ENCODE data around the gene SCGB2A2. TPM values are rescaled to one million over a fixed set of nuclear protein-coding genes. Genes with fewer than 3 reads are reported as not detected.

SCGB2A2 gene
- total and polyA plus RNA-seq, 7 donors = 0.59 TPM; not detected in 6

DNA sequence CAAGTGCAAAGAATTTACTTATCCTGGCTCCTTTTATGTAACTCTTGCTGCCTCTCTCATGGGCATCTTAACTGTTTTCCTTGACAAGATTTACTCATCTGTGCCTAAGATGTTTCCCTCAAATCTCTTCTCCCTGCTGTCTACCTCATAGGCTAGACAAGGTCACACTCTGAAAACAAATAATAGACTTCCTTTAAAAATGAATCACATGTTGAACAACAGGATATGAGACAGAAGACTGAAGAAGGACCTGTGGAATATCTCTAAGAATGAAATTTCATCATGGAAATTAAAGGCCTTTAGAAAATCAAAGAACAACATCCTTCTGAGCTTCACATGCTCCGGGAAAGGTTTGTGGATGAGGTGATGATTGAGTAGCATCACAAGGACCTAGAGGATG, 6.0 kb upstream of the SCGB2A2 start:
- no peak for DNase-seq
- no peaks in the 10 kb centered on the region for H3K4me1 ChIP-seq
- no peaks in the 10 kb centered on the region for H3K9me3 ChIP-seq
- no peak overlapping the region for H3K27ac ChIP-seq
- H3K4me3 ChIP-seq = no peak overlapping the region
- intact Hi-C loops (cut with DNase I) = no loop called here
- TF ChIP-seq, protein P1, sequence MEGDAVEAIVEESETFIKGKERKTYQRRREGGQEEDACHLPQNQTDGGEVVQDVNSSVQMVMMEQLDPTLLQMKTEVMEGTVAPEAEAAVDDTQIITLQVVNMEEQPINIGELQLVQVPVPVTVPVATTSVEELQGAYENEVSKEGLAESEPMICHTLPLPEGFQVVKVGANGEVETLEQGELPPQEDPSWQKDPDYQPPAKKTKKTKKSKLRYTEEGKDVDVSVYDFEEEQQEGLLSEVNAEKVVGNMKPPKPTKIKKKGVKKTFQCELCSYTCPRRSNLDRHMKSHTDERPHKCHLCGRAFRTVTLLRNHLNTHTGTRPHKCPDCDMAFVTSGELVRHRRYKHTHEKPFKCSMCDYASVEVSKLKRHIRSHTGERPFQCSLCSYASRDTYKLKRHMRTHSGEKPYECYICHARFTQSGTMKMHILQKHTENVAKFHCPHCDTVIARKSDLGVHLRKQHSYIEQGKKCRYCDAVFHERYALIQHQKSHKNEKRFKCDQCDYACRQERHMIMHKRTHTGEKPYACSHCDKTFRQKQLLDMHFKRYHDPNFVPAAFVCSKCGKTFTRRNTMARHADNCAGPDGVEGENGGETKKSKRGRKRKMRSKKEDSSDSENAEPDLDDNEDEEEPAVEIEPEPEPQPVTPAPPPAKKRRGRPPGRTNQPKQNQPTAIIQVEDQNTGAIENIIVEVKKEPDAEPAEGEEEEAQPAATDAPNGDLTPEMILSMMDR (IDR thresholded peaks at IDR 0.05) = no peak
- no peaks in the 10 kb centered on the region for H3K27me3 ChIP-seq (ENCODE audit: insufficient read depth in 3 of 3, low read length in 2 of 3)
- 79 to 90% (median 80%) methylated on average over 1 of the region's 1 CpG for WGBS, 3 donors
- H3K36me3 ChIP-seq (ENCODE audit: insufficient read depth in 1 of 2, low read depth in 1 of 2) = no peaks in the 10 kb centered on the region
- ATAC-seq = no peak

DNA sequence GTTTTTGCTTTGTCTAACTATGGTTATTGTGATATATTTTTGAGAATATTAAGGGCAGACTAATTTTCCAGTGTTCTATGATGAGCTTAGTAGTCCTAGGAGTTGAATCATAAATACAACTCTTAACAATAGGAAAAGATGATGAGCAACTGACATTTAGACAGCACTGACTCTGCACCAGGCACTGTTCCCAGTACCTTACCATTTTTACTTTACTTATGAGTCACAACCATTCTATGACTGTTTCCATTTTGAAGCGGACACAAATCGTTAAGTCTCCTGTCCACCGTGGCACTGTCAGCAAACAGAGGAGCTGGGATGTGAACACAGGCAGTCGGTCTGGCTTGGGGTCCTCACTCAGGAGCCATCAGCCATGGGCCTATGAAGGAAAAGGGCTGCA, 3.4 kb upstream of the SCGB2A2 start:
- intact Hi-C loops (cut with DNase I) = no loop called here
- Histone ChIP-seq H3K4me1 (no peaks in the 10 kb centered on the region), H3K27ac (no peak overlapping the region), H3K4me3 (no peak overlapping the region), H3K9me3 (no peaks in the 10 kb centered on the region), H3K36me3 (ENCODE audit: insufficient read depth in 1 of 2, low read depth in 1 of 2) (no peaks in the 10 kb centered on the region), H3K27me3 (ENCODE audit: insufficient read depth in 3 of 3, low read length in 2 of 3) (peaks cover 0 to 5% (median 0%) of the 10 kb centered on the region in 3 donors)
- TF ChIP-seq, protein P1 (IDR thresholded peaks at IDR 0.05) = no peak
- WGBS, 3 donors = 57 to 72% (median 67%) methylated on average over 4 of the region's 4 CpGs
- ATAC-seq (peak in 1 of 4 donors; percentile 68), DNase-seq (no peak)

DNA sequence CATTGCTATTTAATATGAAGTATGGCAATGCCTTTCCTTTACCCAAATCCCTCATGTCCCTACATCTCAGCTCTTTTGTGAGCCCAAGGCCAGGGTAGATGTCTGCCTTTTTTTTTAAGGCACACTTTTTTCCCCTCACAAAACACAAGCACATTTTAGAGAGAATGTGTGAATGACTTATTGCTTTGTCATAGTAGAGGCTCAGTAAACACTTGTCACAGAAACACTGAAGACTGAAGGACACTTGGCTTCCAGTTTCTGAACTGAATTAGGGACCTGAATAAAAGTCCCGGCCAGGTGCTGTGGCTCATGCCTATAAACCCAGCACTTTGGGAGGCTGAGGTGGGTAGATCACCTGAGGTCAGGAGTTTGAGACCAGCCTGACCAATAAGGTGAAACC, 2.9 kb upstream of the SCGB2A2 start:
- H3K27ac ChIP-seq = no peak overlapping the region
- intact Hi-C loops (cut with DNase I) = no loop called here

DNA sequence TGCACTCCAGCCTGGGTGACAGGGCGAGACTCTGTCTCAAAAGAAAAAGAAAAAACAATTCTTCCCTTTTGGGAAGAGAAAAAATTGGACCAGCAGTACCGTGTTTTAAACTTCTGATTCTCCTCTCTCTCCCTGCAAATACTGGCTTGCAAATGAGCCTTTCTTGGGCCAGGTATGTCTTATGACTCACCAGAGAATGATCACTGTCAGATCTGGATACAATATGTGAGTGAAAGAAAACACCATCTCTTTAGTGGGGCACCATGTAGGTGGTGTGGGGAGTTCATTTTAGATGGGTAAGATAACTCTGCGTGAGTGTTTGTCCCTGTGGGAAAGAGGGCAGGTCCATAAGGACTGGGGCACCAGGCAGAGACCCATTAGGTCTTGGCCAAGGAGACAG, 2.4 kb upstream of the SCGB2A2 start:
- no peak overlapping the region for H3K27ac ChIP-seq
- H3K9me3 ChIP-seq = no peaks in the 10 kb centered on the region
- DNase-seq (no peak), ATAC-seq (no peak)
- no peak overlapping the region for H3K4me3 ChIP-seq
- TF ChIP-seq, protein P1 (IDR thresholded peaks at IDR 0.05) = no peak
- no peaks in the 10 kb centered on the region for H3K4me1 ChIP-seq
- no peaks in the 10 kb centered on the region for H3K36me3 ChIP-seq (ENCODE audit: insufficient read depth in 1 of 2, low read depth in 1 of 2)
- 65 to 75% (median 75%) methylated on average over 3 of the region's 3 CpGs for WGBS, 3 donors
- peaks cover 0 to 7% (median 0%) of the 10 kb centered on the region in 3 donors for H3K27me3 ChIP-seq (ENCODE audit: insufficient read depth in 3 of 3, low read length in 2 of 3)
- intact Hi-C loops (cut with DNase I) = no loop called here

More for the DNA sequence above, 2.9 kb upstream of the SCGB2A2 start:
- H3K4me1 ChIP-seq = no peaks in the 10 kb centered on the region
- no peak overlapping the region for H3K4me3 ChIP-seq
- no peaks in the 10 kb centered on the region for H3K9me3 ChIP-seq
- peaks cover 0 to 5% (median 0%) of the 10 kb centered on the region in 3 donors for H3K27me3 ChIP-seq (ENCODE audit: insufficient read depth in 3 of 3, low read length in 2 of 3)
- ATAC-seq = no peak
- TF ChIP-seq, protein P1 (IDR thresholded peaks at IDR 0.05) = no peak
- H3K36me3 ChIP-seq (ENCODE audit: insufficient read depth in 1 of 2, low read depth in 1 of 2) = no peaks in the 10 kb centered on the region
- 83 to 89% (median 88%) methylated on average over 1 of the region's 1 CpG for WGBS, 3 donors
- no peak for DNase-seq

DNA sequence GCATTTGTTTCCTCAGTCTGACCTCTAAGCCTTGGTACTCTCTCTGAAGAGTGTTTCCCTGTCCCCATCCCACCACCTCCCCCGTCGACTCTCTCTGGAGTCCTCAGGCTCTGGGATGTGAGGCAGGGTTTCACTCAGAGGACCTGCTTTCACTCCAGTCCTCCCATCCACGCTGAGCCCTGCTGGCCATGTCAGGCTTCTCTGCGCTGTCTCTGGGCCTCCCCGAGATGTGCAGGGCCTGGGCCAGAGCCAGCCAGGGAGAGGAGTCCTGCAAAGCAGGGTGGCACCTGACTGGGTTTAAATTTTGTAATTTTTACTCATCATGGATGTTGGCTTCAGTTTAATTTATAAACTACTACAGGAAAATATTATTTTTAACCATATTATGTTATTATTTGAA, 3.3 kb downstream of the SCGB2A2 start:
- 61 to 79% (median 73%) methylated on average over 5 of the region's 5 CpGs for WGBS, 3 donors
- intact Hi-C loops (cut with DNase I) = no loop called here
- H3K4me1 ChIP-seq = no peaks in the 10 kb centered on the region
- TF ChIP-seq, protein P1 (IDR thresholded peaks at IDR 0.05) = no peak
- peaks cover 0 to 7% (median 0%) of the 10 kb centered on the region in 3 donors for H3K27me3 ChIP-seq (ENCODE audit: insufficient read depth in 3 of 3, low read length in 2 of 3)
- H3K27ac ChIP-seq = no peak overlapping the region
- no peaks in the 10 kb centered on the region for H3K9me3 ChIP-seq
- no peak overlapping the region for H3K4me3 ChIP-seq
- DNase-seq (no peak), ATAC-seq (no peak)
- H3K36me3 ChIP-seq (ENCODE audit: insufficient read depth in 1 of 2, low read depth in 1 of 2) = no peaks in the 10 kb centered on the region

Data from psoas muscle (tissue), 8 donors.